ENCODE measurements around the gene PLEKHA7.

PLEKHA7 gene

GRCh38 chr11:16784097-16784496 is 230.1 kb downstream of the PLEKHA7 start:
- no peak for DNase-seq

- DNase-seq = no peak
Measured at GRCh38 chr11:16783321-16783801, 230.9 kb downstream of the PLEKHA7 start.

GRCh38 chr11:16781936-16782919 is 232.0 kb downstream of the PLEKHA7 start:
- no peak for DNase-seq

- no peak for DNase-seq
Measured at GRCh38 chr11:16780698-16781550, 233.3 kb downstream of the PLEKHA7 start.

- DNase-seq = no peak
Measured at GRCh38 chr11:16780146-16780545, 234.1 kb downstream of the PLEKHA7 start.

- DNase-seq = no peak
Measured at GRCh38 chr11:16779436-16779835, 234.8 kb downstream of the PLEKHA7 start.

- no peak for DNase-seq
Measured at GRCh38 chr11:16778876-16779275, 235.3 kb downstream of the PLEKHA7 start.

GRCh38 chr11:16778286-16778685 is 235.9 kb downstream of the PLEKHA7 start:
- no peak for DNase-seq

- DNase-seq = no peak
Measured at GRCh38 chr11:16777613-16777975, 236.6 kb downstream of the PLEKHA7 start.

GRCh38 chr11:16776711-16777612 is 237.3 kb downstream of the PLEKHA7 start:
- DNase-seq = no peak

GRCh38 chr11:16775614-16776283 is 238.5 kb downstream of the PLEKHA7 start:
- no peak for DNase-seq

- DNase-seq = no peak
Measured at GRCh38 chr11:16774936-16775613, 239.1 kb downstream of the PLEKHA7 start.

GRCh38 chr11:16773981-16774935 is 240.0 kb downstream of the PLEKHA7 start:
- no peak for DNase-seq

GRCh38 chr11:16772141-16772512 is 242.1 kb downstream of the PLEKHA7 start:
- no peak for DNase-seq

- DNase-seq = no peak
Measured at GRCh38 chr11:16771350-16772140, 242.7 kb downstream of the PLEKHA7 start.

- DNase-seq = no peak
Measured at GRCh38 chr11:16770016-16770415, 244.2 kb downstream of the PLEKHA7 start.

GRCh38 chr11:16769386-16769785 is 244.8 kb downstream of the PLEKHA7 start:
- DNase-seq = no peak

- DNase-seq = no peak
Measured at GRCh38 chr11:16767957-16768356, 246.3 kb downstream of the PLEKHA7 start.

- DNase-seq = no peak
Measured at GRCh38 chr11:16767137-16767536, 247.1 kb downstream of the PLEKHA7 start.

Data from cortex of kidney (tissue), 1 donor.